ENCODE measurements around the gene FAU.
A peak's percentile ranks its signal among the peaks of the same experiment; 100 is the strongest.

Gene FAU

DNA sequence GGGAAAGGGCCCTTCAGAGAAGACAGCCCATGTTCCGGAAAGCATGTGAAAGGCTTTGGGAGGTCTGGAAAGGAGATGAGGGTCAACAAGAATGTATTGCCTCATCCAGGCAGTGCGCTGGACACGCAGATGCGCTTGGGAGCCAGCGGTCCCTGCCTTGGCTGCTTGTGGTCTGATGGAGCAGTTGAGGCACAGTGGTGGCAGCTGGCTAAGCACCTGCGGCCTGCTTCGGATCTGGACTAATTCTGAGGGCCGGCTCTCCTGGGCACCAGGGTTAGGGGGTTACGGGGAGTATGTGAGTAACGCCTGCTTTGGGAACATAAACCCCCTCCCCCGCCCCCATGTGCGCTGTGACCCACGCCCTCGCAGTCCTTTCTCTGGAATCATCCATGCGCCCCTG lies 14.9 kb downstream of the FAU start:
- DNase-seq: no peak

DNA sequence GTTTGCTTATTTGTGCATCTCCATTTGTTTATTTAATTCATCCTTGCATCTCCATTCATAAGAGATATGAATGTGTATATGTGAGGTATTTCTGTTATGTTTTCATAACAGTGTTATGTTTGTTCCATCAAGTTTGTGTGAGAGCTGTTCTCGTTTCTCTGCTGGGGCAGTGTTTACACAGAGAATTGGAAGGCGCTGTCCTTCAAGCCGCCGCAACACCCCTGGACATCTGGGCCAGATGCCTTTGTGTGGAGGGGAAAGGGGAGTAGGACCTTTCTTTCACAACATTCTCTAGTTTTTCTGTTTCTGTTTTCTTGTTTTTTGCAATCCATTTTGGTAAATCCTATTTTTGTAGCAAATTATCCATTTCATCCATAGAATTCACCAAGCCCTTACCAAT lies 17.3 kb downstream of the FAU start:
- no peak for DNase-seq

DNA sequence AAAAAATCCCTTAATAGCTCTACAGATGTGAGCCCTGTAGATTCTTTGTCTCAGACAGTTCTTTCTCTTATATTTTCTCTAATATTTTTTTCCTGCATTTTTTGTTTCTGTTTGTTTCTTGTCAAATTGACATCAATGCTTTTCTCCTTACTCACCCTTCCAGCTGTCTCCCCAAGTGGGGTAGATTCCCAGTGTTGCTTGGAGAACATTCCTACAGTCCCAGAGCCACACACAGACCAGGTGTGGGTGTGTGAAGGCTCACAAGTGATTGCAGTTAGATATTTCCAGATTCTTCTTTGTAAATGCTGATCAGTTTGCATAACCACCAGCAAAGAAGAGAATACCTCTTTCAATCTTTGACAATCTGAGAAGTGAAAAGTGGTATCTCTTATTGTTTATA lies 18.5 kb downstream of the FAU start:
- DNase-seq: no peak

DNA sequence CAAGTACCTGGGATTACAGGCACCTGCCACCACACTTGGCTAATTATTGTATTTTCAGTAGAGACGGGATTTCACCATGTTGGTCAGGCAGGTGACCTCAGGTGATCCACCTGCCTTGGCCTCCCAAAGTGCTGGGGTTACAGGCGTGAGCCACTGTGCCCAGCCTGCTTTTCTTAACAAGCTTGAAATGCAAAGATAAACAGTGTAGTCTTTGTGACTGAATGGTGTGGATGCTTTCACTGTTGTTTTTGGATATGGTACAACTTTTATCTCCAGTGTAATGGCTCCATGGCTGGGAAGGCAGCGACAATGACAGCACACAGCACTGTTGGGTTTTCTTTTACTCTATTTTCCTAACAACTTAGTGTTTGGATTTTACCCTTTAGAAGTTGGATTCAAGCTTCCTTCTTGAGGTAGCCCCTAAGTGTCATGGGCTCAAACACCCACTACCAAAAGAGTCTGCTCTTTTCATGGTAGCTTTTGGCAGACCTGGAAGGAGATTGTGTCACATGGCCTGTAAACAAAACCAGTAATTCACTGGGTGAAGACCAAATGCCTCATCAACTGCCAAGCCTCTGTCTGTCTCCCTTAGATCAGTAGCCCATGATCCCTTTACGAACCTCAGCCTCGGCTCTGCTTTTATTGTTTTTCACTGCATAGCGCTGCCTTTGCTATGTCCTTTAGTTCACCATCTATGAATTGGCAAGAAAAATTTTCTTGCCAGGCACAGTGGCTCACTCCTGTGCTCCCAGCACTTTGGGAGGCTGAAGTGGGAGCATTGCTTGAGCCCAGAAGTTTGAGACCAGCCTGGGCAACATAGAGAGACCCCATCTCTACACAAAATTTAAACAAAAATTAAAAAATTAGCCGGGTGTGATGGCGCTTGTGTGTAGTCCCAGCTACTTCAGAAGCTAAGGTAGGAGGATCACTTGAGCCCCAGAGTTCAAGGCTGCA lies 19.5 kb downstream of the FAU start:
- DNase-seq: no peak

DNA sequence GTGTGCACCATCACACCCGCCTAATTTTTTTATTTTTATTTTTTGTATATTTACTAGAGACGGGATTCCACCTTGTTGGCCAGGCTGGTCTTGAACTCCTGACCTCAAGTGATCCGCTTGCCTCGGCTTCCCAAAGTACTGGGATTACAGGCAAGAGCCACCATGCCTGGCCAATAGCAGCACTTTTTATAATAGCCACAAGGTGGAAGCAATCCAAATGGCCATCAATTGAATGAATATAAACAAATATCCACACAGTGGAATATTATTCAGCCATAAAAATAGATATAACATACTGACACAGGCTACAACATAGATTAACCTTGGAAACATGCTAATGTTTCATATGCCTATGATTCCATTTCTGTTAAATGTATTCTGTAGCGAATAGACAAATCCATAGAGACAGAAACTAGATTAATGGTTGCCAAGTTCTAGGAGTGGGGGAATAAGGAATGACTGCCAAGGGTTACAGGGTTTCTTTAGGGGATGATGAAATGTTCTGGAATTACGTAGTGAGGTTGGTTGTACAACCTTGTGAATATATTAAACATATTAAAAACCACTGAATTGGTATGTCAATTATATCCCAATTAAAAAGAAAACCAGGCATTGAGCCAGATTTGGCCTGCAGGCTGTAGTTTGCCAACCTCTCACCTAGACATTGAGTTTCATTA lies 21.1 kb downstream of the FAU start:
- DNase-seq: no peak

DNA sequence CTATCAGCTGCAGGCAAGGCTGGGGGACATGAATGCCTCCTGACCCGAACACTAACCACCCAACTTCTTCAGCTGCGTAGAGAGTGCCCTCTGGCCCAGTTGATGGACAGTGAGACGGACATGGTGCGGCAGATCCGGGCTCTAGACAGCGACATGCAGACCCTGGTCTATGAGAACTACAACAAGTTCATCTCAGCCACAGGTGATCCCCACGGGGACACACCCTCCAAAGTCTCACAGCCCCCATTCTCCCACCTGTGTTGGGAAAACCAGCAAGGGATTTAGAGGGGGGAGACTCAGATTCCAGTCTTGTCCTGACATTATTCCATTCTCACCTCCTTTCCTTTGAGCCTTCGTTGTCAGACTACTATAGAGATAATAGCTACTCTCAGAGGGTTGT lies 25.0 kb downstream of the FAU start:
- DNase-seq: no peak

DNA sequence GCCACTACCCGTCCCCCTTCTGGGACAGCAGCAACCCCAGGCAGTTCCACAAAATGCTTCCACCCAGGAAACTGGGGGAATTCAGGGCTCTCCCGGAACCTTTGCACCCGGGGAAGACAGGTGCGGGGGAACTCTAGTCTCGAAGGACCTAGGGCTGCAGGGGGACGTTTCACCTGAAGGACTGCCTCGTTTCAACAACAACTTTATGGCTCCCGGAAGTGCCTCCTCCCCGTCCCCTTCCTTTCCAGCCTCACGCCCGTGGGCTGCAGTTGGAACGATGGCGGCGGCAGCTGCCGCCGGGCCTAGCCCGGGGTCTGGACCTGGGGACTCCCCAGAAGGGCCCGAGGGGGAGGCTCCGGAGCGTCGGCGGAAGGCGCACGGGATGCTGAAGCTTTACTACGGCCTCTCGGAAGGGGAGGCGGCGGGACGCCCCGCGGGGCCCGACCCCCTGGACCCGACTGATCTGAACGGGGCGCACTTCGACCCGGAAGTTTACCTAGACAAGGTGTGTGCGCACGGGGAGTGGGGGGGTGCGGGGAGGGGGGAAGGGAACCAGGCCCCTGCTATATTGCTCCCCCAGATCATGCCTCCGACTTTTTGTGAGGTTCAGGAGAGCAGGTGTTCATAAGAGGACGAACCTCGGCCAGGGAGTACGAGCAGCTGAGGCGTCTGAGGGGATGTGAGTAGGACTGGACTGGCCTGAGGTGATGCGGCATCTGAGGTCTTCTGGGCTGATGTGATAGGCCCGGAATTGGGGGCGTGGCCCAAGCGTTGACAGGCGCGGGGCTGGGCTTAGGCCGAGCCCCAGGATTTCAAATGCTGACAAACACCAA lies 25.7 kb downstream of the FAU start, which contains the start of gene VPS51:
VPS51 (plus strand) TSS at position 241 of the 833 bp plus-strand sequence; CDS start at position 278, 37 bp downstream.
- DNase-seq: peak; percentile 84

DNA sequence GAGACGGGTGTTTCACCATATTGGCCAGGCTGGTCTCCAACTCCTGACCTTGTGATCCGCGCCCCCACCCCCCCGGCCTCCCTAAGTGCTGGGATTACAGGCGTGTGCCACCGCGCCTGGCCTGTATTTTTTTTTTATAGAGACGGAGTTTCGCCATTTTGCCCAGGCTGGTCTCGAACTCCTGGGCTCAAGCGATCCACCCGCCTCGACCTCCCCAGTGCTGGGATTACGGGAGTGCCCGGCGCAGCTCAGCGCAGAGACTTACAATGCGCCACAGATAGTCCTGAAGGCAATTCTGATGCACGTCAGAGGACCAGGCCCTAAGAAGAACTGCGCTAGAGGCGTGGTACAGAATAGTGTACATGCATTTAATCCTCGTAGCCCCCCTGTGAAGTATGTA lies 26.5 kb downstream of the FAU start:
- no peak for DNase-seq

DNA sequence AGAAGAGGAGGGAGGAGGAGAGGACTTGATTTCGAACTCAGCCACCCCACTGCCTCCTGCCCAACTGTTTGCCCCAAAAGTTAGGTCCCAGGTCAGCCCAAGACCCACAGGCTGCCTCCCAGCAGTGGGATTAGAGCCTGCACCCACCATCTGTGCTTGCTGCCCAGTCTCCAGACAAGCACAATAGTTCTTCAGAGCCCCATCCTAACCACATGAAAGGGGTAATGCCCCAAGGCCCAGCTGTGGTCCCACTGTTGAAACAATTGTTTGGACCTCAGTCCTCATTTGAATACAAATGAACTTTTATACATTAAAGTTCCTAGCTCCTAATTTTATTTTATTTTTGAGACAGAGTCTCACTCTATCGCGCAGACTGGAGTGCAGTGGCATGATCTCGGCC lies 31.3 kb downstream of the FAU start:
- DNase-seq: no peak

DNA sequence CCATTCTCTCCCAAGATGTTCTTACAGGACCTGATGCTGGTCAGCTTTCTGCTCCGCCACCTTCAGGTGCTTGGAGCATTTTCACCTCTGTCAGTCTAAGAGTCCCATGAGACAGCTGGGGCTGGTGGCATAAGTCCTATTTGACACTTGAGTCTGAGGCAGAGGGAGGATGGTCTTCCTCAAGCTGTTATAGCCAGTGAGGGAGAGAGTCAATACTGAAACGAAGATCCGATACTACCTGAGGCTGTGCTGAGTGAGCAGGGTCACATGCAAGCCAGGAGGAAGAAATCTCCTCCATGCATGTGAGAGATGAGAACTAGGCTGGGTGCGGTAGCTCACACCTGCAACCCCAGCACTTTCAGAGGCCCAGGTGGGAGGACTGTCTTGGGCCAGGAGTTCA lies 32.3 kb downstream of the FAU start:
- no peak for DNase-seq

DNA sequence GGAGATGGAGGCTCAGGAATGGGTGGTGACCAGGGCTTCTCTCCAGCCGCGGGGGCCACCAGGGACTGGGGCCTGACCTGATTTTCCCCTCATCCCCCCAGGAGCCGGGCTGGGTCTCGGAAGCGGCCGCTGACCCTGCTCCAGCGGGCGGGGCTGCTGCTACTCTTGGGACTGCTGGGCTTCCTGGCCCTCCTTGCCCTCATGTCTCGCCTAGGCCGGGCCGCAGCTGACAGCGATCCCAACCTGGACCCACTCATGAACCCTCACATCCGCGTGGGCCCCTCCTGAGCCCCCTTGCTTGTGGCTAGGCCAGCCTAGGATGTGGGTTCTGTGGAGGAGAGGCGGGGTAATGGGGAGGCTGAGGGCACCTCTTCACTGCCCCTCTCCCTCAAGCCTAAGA lies 34.1 kb downstream of the FAU start:
- no peak for DNase-seq

DNA sequence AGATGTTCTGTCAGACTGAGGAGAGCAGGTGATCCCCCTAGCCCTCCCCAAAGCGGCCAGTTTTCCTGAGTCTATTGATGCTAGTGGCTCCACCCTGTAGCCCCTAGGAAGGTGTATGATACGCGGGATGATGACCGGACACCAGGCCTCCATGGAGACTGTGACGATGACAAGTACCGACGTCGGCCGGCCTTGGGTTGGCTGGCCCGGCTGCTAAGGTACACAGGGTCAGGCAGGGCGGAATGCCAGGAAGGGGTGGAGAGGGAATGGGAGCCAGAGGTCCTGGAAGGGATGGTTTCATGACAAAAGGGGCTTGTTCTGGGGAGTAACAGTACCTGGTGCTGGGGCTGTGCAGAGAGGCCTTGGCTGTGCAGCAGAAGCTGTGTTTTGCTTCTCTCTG lies 34.7 kb downstream of the FAU start:
- DNase-seq: no peak

DNA sequence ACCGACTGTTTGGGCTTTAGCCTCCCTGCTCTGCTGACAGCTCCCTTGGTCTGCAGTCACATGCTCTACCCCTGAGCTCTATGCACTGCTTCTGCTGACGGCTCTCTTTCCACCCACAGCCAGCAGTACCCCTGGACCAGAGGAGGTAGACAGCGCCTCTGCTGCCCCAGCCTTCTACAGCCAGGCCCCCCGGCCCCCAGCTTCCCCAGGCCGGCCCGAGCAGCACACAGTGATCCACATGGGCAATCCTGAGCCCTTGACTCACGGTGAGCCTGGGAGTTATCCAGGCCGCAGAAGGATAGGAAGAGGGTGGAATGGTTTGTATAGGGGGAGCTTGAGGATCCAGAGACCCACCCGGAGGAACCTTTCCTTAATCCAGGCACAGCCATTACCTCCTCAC lies 35.1 kb downstream of the FAU start:
- DNase-seq: no peak

DNA sequence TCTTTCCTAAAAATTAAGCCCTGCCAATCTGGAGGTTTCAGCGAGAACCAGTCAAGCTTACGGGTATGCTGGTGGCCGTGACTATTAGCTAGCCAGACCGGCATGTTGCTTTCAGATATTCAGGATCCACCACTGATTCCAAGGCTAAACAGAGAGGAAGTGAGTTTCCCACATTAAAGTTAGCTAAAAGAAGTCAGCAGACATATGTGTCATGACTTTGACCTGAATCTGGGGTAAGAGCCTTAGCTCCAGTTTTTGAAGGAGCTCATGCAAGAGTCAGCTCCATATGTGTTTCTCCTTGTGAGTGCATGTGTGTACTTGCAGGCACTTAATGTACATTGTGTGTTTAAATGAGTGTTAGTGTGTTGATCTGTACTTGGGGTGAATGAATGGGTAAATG lies 36.5 kb downstream of the FAU start:
- no peak for DNase-seq

DNA sequence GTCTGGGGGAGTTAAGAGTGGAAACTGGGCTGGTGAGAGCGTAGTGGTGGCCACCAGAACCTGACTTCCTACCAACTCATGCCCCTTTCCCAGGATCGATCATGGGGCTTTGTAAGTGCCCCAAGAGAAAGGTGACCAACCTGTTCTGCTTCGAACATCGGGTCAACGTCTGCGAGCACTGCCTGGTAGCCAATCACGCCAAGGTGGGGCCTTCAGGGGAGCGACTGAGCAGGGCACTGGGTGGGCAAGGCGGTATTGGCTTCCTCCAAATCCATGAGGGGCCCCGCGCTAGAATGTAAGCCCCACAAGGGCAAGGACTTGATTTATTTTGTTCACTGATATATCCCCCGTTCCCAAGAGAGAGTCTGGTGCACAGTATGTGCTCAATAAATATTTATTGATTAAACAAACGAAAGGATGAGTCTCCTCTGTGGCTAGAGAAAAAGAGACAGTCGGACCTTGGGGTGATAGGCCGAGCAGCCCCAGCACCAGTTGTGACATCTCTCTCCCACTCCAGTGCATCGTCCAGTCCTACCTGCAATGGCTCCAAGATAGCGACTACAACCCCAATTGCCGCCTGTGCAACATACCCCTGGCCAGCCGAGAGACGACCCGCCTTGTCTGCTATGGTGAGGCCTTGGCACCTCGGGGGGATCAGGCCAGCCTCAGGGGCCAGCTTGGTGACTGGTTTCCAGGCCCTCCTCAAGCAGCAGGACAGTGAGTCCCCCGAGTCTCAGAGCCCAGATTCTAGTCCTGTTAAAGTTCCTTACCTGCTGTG lies 37.1 kb downstream of the FAU start:
- no peak for DNase-seq

DNA sequence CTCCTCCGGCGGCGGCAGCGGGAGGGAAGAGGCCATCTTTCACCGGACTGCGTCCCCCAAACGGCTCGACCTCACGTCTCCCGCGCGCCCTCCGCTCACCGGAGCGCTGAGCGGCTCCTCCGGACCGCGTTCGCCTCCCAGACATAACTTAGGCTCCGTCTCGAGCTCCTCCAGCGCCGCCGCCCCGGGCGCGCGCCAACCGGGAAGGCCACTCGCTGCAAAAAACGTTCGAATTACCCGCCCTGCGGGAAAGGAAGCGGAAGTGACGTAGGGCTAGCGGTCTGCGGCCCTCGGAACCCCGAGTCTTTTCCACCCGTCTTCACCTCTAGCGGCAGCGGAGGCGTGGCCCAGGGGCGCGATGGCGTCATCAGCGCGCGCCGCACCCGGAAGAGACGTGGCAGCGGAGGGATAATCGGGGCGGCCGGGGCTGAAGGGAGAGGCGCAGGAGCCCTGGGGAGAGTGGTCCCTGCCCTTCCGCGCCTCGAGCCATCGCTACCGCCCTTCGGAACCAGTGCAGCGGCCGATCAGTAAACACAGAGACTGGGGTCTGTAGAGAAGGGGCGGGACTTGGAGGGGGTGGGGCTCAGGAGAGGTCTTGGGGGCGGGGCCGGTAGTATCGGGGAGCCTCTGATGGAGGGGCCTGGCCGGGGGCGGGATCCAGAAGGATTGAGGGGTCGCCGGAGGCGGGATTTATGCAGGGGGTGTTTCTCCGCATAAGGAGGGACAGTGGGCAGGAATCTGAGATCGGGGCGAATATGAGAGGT lies 37.9 kb downstream of the FAU start, which contains the start of the genes CDCA5 and ZFPL1:
CDCA5 (minus strand) TSS at position 207 of the 764 bp plus-strand sequence; CDS start at position 145, 62 bp downstream.
ZFPL1 (plus strand) TSS at position 389 of the 764 bp plus-strand sequence. CDS start 477 bp downstream, outside the sequence.
- DNase-seq: peak; percentile 95

DNA sequence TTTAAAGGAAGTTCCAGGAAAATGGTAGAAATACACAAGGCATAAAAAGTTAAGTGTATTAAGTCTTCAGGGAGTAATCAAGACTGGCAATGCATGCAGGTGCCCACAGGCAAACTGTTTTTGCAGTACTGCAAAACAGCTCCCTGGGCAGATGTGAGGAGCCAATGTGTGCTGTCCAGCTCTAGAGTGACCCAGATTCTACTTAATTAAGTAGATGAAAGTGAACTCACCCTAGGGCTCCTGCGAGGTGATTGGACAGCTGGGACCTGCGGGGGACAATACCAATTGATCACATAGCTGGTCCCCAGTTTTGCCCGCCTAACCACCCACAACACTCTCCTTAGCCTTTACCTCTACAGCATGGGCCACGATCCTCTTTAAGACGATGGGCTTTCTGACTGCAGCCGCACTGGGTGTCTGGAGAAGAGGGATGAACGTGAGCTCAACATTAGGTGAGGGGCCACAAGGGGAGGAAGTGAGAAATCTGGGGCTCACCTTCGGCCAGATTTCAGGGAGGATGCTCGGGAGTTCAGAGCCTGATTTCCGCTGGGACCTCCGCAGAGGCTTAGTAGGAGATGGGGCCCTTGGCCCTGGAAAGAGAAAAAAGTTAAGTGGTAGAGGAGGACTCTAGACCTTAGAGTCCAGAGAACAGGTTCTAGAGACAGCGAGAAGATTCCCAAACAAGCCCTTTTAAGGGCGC lies 38.6 kb downstream of the FAU start:
- no peak for DNase-seq

DNA sequence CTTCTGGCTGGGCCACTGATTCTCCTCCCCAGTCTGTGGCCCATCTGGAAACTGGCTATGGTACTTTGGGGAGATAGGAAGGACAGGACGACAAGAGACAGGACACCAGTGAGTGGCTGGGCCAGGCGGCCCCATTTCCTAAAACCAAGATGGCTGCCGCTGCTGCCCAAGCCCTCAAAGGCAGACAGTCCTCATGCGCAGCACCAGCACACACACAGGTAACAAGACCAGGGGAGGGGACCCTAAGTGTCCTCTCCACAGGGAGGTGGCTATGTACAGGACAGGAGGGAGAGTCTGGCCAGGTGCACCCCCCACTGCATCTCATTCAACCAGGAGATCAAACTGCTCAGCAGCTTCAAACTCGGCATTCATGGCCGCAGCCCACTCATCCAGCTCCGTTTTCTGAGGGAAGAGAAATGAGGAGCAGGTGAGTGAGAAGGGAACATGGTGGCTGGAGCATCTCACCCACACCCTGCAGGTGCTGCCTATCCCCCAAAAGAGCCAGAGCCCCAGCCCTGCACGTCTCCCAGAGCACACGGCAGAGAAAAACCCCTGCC lies 43.1 kb downstream of the FAU start:
- DNase-seq: no peak

DNA sequence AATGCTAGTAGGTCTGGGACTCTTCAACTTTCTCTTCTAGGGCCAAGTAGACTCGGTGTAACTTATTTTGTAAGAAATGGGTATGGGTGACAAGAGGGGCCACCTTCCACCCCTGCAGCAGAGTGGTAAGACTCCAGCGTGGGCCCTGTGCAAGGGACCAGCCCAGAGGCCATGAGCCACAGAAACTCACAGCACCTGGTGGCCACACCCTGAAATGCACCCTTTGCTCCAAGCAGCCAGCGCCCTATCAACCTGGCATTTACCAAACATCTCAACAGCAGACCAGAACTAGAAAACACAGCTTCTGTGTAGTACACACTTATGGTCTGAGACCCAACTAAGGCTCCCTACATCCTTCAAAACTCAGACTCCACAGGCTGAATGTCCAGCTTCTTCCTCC lies 43.8 kb downstream of the FAU start:
- peak; percentile 3 for DNase-seq

DNA sequence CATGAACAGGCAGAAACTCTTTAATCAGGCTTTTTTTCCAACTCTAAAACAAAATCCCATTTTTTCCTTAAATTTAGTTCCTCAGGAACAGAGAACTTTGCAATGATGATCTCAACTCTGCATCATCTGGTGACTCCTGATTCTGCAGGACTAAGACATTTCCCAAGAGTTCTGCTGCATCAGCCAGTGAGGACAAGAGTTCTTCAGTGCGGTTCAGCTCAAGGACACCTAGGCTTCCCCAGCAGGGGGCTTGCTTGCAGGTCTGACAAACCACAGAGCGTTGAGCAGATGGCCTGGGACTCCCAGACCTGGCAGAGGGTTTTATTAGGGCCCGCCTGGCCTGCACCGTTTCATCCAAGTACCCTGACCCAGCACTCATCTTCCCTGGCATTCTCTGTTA lies 44.5 kb downstream of the FAU start:
- no peak for DNase-seq

DNA sequence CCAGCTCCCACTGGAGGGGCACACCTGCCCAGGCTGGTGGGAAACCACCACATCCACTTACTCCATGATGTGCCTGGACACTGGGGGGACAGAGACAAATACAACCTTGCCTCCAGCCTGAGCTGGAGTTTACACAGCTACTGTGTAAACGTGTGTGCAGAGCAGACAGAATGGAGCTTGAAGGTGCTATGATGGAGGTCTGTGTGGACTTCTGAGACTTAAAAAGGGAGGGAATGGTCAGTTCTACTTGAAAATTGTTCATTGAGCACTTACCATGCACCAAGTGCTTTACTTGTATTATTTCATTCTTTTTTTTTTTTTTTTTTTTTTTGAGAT lies 49.3 kb downstream of the FAU start:
- DNase-seq: no peak

All from NCI-H1105 treated with DMSO at 0.1 percent for 48 hours (cell line).